ENCODE data around the gene STPG1. TPM values are rescaled to one million over a fixed set of nuclear protein-coding genes. Genes with fewer than 3 reads are reported as not detected.

The STPG1 gene
- polyA plus RNA-seq, 1 donor from 2014 or later: 0.89 TPM

DNA sequence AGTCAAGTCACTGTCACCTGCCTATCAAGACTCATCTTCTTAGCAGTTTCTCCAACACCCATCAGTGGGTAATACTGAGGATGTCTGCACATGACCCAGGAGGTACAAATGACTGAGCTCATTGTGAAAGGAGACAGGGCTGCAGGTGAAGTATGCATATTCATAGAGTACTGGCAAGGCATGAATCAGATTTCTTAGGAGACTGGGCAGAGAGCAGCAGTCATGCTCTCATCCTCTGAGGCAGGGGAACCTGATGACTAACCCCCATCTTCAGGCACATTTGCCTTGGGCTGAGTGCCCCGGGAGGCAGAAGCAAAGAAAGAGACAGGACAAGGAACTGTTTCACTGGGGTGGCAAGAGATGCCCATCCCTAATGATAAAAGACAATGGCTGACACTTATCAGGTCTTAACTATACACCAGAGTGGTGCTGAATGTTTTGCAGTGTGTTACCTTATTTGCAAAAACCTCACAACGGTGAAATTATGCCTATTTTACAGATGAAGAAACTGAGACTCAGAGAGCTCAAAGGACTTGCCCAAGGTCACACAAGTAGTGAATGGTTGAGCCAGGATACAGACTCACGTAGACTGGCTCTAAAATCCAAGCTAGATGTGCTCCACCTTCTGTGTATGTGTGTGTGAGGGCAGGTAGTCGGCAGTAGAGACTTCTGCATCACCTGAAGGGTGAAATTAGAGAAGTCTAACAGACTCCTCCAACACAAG, 103.7 kb downstream of the STPG1 start:
- no peaks in the 10 kb centered on the region for H3F3A ChIP-seq (ENCODE audit: insufficient read depth, low read length, poor library complexity, severe bottlenecking)
- no peak overlapping the region for H2AFZ ChIP-seq (ENCODE audit: low read depth, low read length)
- no peak overlapping the region for H3K4me2 ChIP-seq (ENCODE audit: low read length)
- no peaks in the 10 kb centered on the region for H3K36me3 ChIP-seq (ENCODE audit: insufficient read depth, low read length)
- H3K9ac ChIP-seq (ENCODE audit: low read length): no peak overlapping the region
- no peak overlapping the region for H3K4me3 ChIP-seq (ENCODE audit: low read length)
- no peak overlapping the region for H3K27ac ChIP-seq (ENCODE audit: low read length)
- H4K20me1 ChIP-seq (ENCODE audit: insufficient read depth): no peaks in the 10 kb centered on the region
- no peaks in the 10 kb centered on the region for H3K79me2 ChIP-seq (replicated peaks; ENCODE audit: insufficient read depth, low read length)
- H3K27me3 ChIP-seq (ENCODE audit: insufficient read depth, low read depth, low read length): no peaks in the 10 kb centered on the region
- H3K9me2 ChIP-seq (ENCODE audit: insufficient read depth, low read length): no peaks in the 10 kb centered on the region
- H3K9me3 ChIP-seq (ENCODE audit: low read length): no peaks in the 10 kb centered on the region
- no peak for TF ChIP-seq EZH2 (IDR thresholded peaks at IDR 0.05; ENCODE audit: borderline replicate concordance, insufficient read depth, low read length, poor library complexity, severe bottlenecking)
- no peak for TF ChIP-seq TAF1 (IDR thresholded peaks at IDR 0.05; ENCODE audit: low read depth)
- TF ChIP-seq, protein P1, sequence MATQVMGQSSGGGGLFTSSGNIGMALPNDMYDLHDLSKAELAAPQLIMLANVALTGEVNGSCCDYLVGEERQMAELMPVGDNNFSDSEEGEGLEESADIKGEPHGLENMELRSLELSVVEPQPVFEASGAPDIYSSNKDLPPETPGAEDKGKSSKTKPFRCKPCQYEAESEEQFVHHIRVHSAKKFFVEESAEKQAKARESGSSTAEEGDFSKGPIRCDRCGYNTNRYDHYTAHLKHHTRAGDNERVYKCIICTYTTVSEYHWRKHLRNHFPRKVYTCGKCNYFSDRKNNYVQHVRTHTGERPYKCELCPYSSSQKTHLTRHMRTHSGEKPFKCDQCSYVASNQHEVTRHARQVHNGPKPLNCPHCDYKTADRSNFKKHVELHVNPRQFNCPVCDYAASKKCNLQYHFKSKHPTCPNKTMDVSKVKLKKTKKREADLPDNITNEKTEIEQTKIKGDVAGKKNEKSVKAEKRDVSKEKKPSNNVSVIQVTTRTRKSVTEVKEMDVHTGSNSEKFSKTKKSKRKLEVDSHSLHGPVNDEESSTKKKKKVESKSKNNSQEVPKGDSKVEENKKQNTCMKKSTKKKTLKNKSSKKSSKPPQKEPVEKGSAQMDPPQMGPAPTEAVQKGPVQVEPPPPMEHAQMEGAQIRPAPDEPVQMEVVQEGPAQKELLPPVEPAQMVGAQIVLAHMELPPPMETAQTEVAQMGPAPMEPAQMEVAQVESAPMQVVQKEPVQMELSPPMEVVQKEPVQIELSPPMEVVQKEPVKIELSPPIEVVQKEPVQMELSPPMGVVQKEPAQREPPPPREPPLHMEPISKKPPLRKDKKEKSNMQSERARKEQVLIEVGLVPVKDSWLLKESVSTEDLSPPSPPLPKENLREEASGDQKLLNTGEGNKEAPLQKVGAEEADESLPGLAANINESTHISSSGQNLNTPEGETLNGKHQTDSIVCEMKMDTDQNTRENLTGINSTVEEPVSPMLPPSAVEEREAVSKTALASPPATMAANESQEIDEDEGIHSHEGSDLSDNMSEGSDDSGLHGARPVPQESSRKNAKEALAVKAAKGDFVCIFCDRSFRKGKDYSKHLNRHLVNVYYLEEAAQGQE (IDR thresholded peaks at IDR 0.05; ENCODE audit: borderline replicate concordance): no peak
- TF ChIP-seq POLR2AphosphoS5 (IDR thresholded peaks at IDR 0.05): no peak
- no peak for TF ChIP-seq EP300 (conservative IDR thresholded peaks at IDR 0.05; ENCODE audit: poor library complexity, severe bottlenecking)
- TF ChIP-seq, protein P2, sequence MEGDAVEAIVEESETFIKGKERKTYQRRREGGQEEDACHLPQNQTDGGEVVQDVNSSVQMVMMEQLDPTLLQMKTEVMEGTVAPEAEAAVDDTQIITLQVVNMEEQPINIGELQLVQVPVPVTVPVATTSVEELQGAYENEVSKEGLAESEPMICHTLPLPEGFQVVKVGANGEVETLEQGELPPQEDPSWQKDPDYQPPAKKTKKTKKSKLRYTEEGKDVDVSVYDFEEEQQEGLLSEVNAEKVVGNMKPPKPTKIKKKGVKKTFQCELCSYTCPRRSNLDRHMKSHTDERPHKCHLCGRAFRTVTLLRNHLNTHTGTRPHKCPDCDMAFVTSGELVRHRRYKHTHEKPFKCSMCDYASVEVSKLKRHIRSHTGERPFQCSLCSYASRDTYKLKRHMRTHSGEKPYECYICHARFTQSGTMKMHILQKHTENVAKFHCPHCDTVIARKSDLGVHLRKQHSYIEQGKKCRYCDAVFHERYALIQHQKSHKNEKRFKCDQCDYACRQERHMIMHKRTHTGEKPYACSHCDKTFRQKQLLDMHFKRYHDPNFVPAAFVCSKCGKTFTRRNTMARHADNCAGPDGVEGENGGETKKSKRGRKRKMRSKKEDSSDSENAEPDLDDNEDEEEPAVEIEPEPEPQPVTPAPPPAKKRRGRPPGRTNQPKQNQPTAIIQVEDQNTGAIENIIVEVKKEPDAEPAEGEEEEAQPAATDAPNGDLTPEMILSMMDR (IDR thresholded peaks at IDR 0.05; ENCODE audit: poor library complexity, severe bottlenecking): no peak
- no peak for TF ChIP-seq SMC3 (conservative IDR thresholded peaks at IDR 0.05; ENCODE audit: poor library complexity)
- TF ChIP-seq MXI1 (conservative IDR thresholded peaks at IDR 0.05; ENCODE audit: poor library complexity, severe bottlenecking): no peak
- TF ChIP-seq RAD21 (conservative IDR thresholded peaks at IDR 0.05): no peak

DNA sequence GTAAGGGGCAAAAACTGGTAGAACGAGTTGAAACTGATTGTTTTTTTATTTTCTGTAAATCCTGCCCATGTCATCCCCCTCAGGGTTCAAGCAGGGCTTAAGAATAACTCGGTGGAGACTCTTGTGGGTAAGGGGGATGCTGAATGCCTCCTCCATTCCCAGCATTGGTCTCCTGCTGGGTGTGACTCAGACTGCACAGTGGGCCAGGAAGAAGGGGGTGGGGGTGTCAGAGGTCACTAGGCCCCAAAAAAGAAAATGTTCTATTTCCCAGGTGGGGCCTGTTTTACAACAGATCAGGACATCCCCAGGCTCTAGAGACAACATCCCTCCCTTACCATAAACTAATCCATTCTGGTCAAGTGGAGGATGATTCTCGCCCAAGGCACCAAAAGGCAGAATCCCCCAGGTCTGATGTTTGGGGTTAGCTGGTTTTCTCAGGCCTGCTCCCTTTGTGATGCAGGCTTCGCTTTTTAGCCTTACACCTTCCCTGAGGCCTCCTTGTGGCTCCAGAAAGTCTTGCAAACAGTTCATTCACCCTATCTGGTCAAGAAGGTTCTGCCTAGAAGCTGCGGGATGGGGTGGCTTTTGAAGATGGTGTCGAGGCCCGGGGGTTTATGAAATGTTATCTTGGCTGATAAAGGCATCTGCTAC, 105.1 kb downstream of the STPG1 start:
- Histone ChIP-seq H3F3A (ENCODE audit: insufficient read depth, low read length, poor library complexity, severe bottlenecking) (no peaks in the 10 kb centered on the region), H3K36me3 (ENCODE audit: insufficient read depth, low read length) (no peaks in the 10 kb centered on the region), H3K4me2 (ENCODE audit: low read length) (no peak overlapping the region), H3K4me3 (ENCODE audit: low read length) (no peak overlapping the region), H3K27ac (ENCODE audit: low read length) (no peak overlapping the region), H4K20me1 (ENCODE audit: insufficient read depth) (no peaks in the 10 kb centered on the region), H2AFZ (ENCODE audit: low read depth, low read length) (no peak overlapping the region), H3K9me3 (ENCODE audit: low read length) (no peaks in the 10 kb centered on the region), H3K9me2 (ENCODE audit: insufficient read depth, low read length) (no peaks in the 10 kb centered on the region), H3K79me2 (replicated peaks; ENCODE audit: insufficient read depth, low read length) (no peaks in the 10 kb centered on the region), H3K9ac (ENCODE audit: low read length) (no peak overlapping the region), H3K27me3 (ENCODE audit: insufficient read depth, low read depth, low read length) (no peaks in the 10 kb centered on the region)
- TF ChIP-seq, protein P1 (IDR thresholded peaks at IDR 0.05; ENCODE audit: borderline replicate concordance): no peak
- no peak for TF ChIP-seq EZH2 (IDR thresholded peaks at IDR 0.05; ENCODE audit: borderline replicate concordance, insufficient read depth, low read length, poor library complexity, severe bottlenecking)
- TF ChIP-seq MXI1 (conservative IDR thresholded peaks at IDR 0.05; ENCODE audit: poor library complexity, severe bottlenecking): no peak
- TF ChIP-seq, protein P2 (IDR thresholded peaks at IDR 0.05; ENCODE audit: poor library complexity, severe bottlenecking): no peak
- no peak for TF ChIP-seq EP300 (conservative IDR thresholded peaks at IDR 0.05; ENCODE audit: poor library complexity, severe bottlenecking)
- TF ChIP-seq POLR2AphosphoS5 (IDR thresholded peaks at IDR 0.05): no peak
- TF ChIP-seq SMC3 (conservative IDR thresholded peaks at IDR 0.05; ENCODE audit: poor library complexity): no peak
- no peak for TF ChIP-seq TAF1 (IDR thresholded peaks at IDR 0.05; ENCODE audit: low read depth)
- no peak for TF ChIP-seq RAD21 (conservative IDR thresholded peaks at IDR 0.05)

All from neural cell (in vitro differentiated cells).